GM13977 (cell line): ENCODE results near the gene HIRIP3.

Experiments used
- DNase-seq: peaks from one replicate; pipeline ENCODE4 v3.0.0; 2012; ENCODE audit warnings: low spot score
- in situ Hi-C: fragments of 300-500 bp; cut with MboI; formaldehyde crosslinking; loops from one replicate; pipeline ENCODE4 v1.12.0; 2022; ENCODE audit warnings: low sequenced_read_pairs, low pct_unique_long_range_greater_than_20kb, mixed read lengths, inconsistent platforms; ENCODE audit not compliant: unreplicated experiment
- TF ChIP-seq, protein P1 (sequence below): IDR thresholded peaks from 2 replicates; pipeline ENCODE4 v1.5.1; 2012; ENCODE audit warnings: mild to moderate bottlenecking, control low read depth; ENCODE audit not compliant: insufficient read depth; ENCODE audit errors: extremely low read depth, missing control alignments

Gene HIRIP3

DNA sequence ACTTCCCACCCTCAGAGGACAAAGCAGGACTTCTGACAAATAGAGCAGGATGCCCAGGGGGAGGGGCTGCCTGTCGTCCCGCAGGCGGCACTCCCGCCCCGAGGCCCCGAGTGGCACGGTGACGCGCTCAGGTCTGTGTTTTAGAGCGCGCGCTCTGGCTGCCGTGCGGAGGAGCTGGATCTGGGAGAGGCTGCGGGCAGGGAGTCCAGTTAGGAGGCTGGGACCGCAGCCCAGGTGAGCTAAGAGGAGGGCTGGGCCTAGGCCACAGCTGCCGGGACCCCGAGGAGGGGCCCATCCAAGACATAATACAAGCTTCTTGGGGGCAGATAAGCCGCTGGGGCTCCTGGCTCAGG lies 9.0 kb upstream of the HIRIP3 start:
- TF ChIP-seq, protein P1, sequence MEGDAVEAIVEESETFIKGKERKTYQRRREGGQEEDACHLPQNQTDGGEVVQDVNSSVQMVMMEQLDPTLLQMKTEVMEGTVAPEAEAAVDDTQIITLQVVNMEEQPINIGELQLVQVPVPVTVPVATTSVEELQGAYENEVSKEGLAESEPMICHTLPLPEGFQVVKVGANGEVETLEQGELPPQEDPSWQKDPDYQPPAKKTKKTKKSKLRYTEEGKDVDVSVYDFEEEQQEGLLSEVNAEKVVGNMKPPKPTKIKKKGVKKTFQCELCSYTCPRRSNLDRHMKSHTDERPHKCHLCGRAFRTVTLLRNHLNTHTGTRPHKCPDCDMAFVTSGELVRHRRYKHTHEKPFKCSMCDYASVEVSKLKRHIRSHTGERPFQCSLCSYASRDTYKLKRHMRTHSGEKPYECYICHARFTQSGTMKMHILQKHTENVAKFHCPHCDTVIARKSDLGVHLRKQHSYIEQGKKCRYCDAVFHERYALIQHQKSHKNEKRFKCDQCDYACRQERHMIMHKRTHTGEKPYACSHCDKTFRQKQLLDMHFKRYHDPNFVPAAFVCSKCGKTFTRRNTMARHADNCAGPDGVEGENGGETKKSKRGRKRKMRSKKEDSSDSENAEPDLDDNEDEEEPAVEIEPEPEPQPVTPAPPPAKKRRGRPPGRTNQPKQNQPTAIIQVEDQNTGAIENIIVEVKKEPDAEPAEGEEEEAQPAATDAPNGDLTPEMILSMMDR: no peak
- no peak for DNase-seq
- in situ Hi-C loops: no loop called here

DNA sequence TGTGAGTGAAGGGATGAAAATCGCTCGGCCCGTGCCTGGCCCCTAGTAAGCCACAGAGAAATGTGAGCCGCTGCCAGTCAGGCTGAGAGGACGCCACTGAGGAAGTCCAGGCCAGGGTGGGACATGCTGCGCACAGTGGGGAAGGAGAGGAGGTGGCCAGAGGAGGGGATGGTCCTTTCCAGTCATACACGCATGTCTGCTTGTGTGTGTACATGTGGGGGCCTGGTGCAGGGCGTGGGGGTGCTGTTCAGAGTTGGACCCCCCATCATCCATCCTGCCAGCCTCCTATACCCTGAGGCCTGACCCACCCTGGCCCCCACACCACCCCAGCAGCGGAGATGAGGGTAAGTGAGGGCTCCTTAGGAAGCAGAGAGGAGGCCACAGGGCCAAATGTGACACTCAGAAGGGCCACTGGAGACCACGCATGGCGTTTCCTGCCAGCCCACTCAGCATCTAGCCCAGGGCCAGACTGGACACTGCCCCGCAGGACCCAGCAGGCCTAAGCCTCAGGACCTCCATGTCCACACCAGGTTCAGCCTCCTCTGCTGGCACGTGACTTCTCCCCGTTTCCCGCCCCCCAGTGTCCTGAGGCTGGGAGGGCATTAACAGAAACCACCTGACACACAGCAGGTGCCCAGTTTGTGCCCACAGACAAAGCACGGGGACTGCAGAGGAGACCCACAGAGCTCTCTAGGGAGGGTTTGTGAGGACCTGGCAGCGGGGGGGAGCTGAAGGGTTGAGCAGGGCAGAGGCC lies 8.4 kb upstream of the HIRIP3 start:
- in situ Hi-C loops: no loop called here
- no peak for DNase-seq
- TF ChIP-seq, protein P1: no peak

GRCh38 chr16:30002614-30003346 lies 7.4 kb upstream of the HIRIP3 start:
- no peak for DNase-seq
- in situ Hi-C loops: no loop called here
- TF ChIP-seq, protein P1: no peak

DNA sequence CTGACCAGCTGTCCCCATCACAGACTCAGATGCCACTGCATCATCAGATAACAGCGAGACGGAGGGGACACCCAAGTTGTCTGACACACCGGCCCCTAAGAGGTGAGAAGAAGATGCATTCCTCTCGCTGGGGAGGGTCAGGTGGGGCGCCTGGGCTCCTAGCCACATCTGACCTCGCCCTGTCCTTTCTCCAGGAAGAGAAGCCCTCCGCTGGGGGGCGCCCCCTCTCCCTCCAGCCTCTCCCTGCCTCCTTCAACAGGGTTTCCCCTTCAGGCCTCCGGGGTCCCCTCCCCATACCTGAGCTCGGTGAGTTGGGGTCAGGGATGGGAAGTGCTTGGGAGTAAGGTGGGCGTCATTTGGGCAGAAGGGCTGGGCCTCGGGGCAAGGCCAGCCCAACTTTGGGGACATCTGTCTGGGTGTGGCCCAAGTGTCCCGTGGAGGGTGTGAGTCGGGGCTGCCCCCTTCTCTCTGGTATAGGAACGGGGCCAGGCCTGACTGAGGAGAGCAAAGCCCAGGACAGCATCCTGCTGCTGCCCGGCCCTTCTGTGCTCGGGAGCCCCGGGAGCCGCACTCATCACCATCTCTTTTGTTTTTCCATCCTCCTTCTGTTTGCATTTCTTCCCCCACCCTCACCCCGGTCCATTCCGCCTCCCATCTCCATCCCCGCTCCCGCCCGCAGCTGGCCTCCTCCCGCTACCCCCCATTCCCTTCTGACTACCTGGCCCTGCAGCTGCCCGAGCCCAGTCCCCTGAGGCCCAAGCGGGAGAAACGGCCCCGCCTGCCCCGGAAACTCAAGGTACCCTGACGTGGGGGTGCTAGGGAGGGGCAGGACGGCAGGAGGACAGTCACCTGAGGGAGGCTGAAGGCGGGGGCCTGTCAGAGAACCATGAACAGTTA lies 5.6 kb upstream of the HIRIP3 start:
- in situ Hi-C loops: no loop called here
- DNase-seq: no peak
- TF ChIP-seq, protein P1: no peak

GRCh38 chr16:29999605-30000004 lies 4.2 kb upstream of the HIRIP3 start:
- TF ChIP-seq, protein P1: no peak
- DNase-seq: no peak
- in situ Hi-C loops: no loop called here

DNA sequence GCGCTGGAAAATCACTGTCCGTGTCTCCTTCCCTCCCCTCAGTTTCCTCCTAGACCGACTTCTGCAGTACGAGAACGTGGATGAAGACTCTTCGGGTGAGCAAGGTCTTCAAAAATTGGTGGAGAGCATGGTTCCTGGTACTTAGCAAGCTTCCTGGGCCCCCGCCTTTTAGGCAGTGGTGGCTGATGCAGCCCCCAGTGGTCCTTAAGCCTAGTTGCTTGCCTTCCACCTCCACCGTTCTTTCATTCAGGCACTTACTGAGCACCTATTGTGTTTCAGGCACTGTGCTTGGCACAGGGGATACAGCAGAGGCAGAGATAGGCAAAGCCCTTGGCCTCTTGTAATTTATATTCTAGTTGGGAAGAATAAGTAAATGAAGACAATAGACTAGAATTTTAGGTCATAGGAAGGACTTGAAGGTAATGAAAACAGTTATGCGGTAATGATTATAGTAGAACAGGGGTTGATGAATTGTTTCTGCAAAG lies 1.4 kb upstream of the HIRIP3 start:
- no peak for DNase-seq

More for the DNA sequence above, 1.4 kb upstream of the HIRIP3 start:
- TF ChIP-seq, protein P1: no peak
- in situ Hi-C loops: no loop called here
